Body of pancreas (tissue), 4 donors: ENCODE data around the gene CD1B. TPM values are rescaled to one million over a fixed set of nuclear protein-coding genes. Genes with fewer than 3 reads are reported as not detected.

ENCODE experiments used
- ATAC-seq: fragments of 150-250 bp; one replicate; pipeline ENCODE4 v1.9.1; 2016
- DNase-seq, 4 donors: peaks; one replicate each; pipeline ENCODE4 v3.0.0-alpha.2; 2019
- H3K27ac ChIP-seq, 4 donors: fragments of 200-600 bp; sonication (generic); 1 replicate in 3 of 4; 2 replicates in 1 of 4; pipeline versions ENCODE4 v1.5.1 to v1.6.1; 2016 to 2019; ENCODE audit warnings: mild to moderate bottlenecking in 1 of 4, mixed read lengths in 1 of 4, moderate library complexity in 1 of 4
- H3K27me3 ChIP-seq, 2 donors: fragments of 200-600 bp; sonication (generic); one replicate each; pipeline ENCODE4 v1.6.0; 2016; ENCODE audit warnings: mild to moderate bottlenecking in 1 of 2
- H3K36me3 ChIP-seq, 2 donors: fragments of 200-600 bp; sonication (generic); replicated peaks in 1 of 2; 2 replicates each; pipeline ENCODE4 v1.5.1; 2016; ENCODE audit warnings: low read depth in 2 of 2; ENCODE audit not compliant: insufficient read depth in 1 of 2
- H3K4me1 ChIP-seq: fragments of 200-600 bp; sonication (generic); one replicate; pipeline ENCODE4 v1.6.0; 2016
- H3K4me3 ChIP-seq, 2 donors: fragments of 200-600 bp; sonication (generic); 1 replicate in 1 of 2; 2 replicates in 1 of 2; pipeline ENCODE4 v1.5.1; 2016 to 2019
- H3K9me3 ChIP-seq, 3 donors: fragments of 200-600 bp; sonication (generic); 1 replicate in 2 of 3; 2 replicates in 1 of 3; pipeline ENCODE4 v1.5.1; 2016
- CTCF ChIP-seq, 7 experiments: fragments of 450-650 bp in 4 of 7; fragments of 200-600 bp in 3 of 7; sonication (generic) in 3 of 7; IDR thresholded peaks; one replicate each; pipeline ENCODE4 v1.5.1; 2016 to 2019; ENCODE audit warnings: antibody characterized with exemption in 7 of 7
- POLR2A ChIP-seq, 3 donors: fragments of 450-650 bp; IDR thresholded peaks; one replicate each; pipeline ENCODE4 v1.6.1; 2016; ENCODE audit warnings: antibody characterized with exemption in 3 of 3, mild to moderate bottlenecking in 2 of 3
- WGBS, 2 donors: methylation state at CpG; one replicate each; pipeline ENCODE4 v1.1.5; 2017; 5-methylcytosine and 5-hydroxymethylcytosine counted together
- intact Hi-C: fragments of 100-400 bp; cut with DNase I; formaldehyde crosslinking; loops from one replicate; pipeline ENCODE4 v1.15.1; 2023
- total RNA-seq, 2 donors: library from RNA; depleted of rRNA; stranded (reverse); fragments of >200 nt; gene quantifications; one replicate each; pipeline ENCODE4 v1.1.0, GENCODE V29; 2016

The CD1B gene
- total RNA-seq, 2 donors from 2014 or later = 1.0 TPM; not detected in 1

- no peaks in the 10 kb centered on the region for H3K36me3 ChIP-seq
- H3K9me3 ChIP-seq = no peaks in the 10 kb centered on the region
- no peak within 1 kb of the TSS for H3K27ac ChIP-seq
- ATAC-seq (no peak), DNase-seq (no peak)
- H3K4me1 ChIP-seq = no peaks in the 10 kb centered on the region
- WGBS, 2 donors = 46 to 62% methylated on average over 4 of the region's 4 CpGs
- H3K4me3 ChIP-seq = no peak within 1 kb of the TSS
- TF ChIP-seq CTCF (IDR thresholded peaks at IDR 0.05) (no peak), POLR2A (IDR thresholded peaks at IDR 0.05) (no peak)
- intact Hi-C loops = no loop called here
- no peaks in the 10 kb centered on the region for H3K27me3 ChIP-seq
These were observed 41.5 kb downstream of the CD1B start, which contains the start of gene CD1C for GRCh38 chr1:158289811-158290210. CD1C (plus strand) TSS chr1:158289923; CDS start chr1:158290065, 142 bp downstream.

GRCh38 chr1:158286941-158287346, 44.4 kb downstream of the CD1B start:
- H3K4me3 ChIP-seq = no peak overlapping the region
- H3K4me1 ChIP-seq = no peaks in the 10 kb centered on the region
- H3K9me3 ChIP-seq = no peaks in the 10 kb centered on the region
- ATAC-seq (no peak), DNase-seq (no peak)
- no peak for TF ChIP-seq CTCF (IDR thresholded peaks at IDR 0.05)
- TF ChIP-seq POLR2A (IDR thresholded peaks at IDR 0.05) = no peak
- no peak overlapping the region for H3K27ac ChIP-seq
- no peaks in the 10 kb centered on the region for H3K36me3 ChIP-seq
- WGBS, 2 donors = 73 to 83% methylated on average over 1 of the region's 1 CpG
- H3K27me3 ChIP-seq = no peaks in the 10 kb centered on the region
- intact Hi-C loops = no loop called here

- no peak for ATAC-seq
- 58 to 67% methylated on average over 4 of the region's 4 CpGs for WGBS, 2 donors
- Histone ChIP-seq H3K4me1 (no peaks in the 10 kb centered on the region), H3K36me3 (no peaks in the 10 kb centered on the region), H3K4me3 (no peak overlapping the region), H3K27ac (peak overlapping the region in 1 of 4 donors; percentile 32), H3K9me3 (no peaks in the 10 kb centered on the region), H3K27me3 (no peaks in the 10 kb centered on the region)
- intact Hi-C loops = no loop called here
- no peak for DNase-seq
- TF ChIP-seq POLR2A (IDR thresholded peaks at IDR 0.05) (no peak), CTCF (IDR thresholded peaks at IDR 0.05) (no peak)
These were observed 44.8 kb downstream of the CD1B start for GRCh38 chr1:158286487-158286886.

GRCh38 chr1:158285756-158286241, 45.5 kb downstream of the CD1B start:
- H3K27ac ChIP-seq = peak overlapping the region in 1 of 4 donors; percentile 55
- H3K4me1 ChIP-seq = no peaks in the 10 kb centered on the region
- 34 to 48% methylated on average over 7 of the region's 7 CpGs for WGBS, 2 donors

More at GRCh38 chr1:158285756-158286241, 45.5 kb downstream of the CD1B start:
- no peak for ATAC-seq
- H3K36me3 ChIP-seq = no peaks in the 10 kb centered on the region
- TF ChIP-seq POLR2A (IDR thresholded peaks at IDR 0.05) (no peak), CTCF (IDR thresholded peaks at IDR 0.05) (no peak)
- H3K4me3 ChIP-seq = no peak overlapping the region
- no peaks in the 10 kb centered on the region for H3K9me3 ChIP-seq
- no peaks in the 10 kb centered on the region for H3K27me3 ChIP-seq
- intact Hi-C loops = no loop called here
- peak in 1 of 4 donors; percentile 74 for DNase-seq
